ENCODE results near the gene PRKCE.

DNA sequence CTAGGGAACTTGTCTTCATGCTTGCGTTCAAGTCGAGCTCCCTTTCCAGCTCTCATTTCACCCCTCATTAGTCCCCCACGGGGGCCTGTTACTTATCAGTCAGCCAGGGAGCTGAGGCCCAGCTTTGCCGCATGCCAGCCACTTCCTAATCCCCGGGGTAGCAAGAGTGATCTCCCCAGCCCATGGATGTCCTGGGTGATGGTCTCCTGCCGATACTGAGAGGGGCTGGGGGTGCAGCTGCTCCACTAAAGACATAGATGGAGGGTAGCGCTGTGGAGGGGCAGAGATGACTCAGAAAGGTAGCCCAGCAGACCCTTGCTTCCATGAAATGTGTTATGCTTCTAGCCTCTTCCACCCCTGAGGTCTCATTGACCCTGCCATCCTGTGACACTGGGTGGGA is 331.7 kb downstream of the PRKCE start:
- TF ChIP-seq, protein P1, sequence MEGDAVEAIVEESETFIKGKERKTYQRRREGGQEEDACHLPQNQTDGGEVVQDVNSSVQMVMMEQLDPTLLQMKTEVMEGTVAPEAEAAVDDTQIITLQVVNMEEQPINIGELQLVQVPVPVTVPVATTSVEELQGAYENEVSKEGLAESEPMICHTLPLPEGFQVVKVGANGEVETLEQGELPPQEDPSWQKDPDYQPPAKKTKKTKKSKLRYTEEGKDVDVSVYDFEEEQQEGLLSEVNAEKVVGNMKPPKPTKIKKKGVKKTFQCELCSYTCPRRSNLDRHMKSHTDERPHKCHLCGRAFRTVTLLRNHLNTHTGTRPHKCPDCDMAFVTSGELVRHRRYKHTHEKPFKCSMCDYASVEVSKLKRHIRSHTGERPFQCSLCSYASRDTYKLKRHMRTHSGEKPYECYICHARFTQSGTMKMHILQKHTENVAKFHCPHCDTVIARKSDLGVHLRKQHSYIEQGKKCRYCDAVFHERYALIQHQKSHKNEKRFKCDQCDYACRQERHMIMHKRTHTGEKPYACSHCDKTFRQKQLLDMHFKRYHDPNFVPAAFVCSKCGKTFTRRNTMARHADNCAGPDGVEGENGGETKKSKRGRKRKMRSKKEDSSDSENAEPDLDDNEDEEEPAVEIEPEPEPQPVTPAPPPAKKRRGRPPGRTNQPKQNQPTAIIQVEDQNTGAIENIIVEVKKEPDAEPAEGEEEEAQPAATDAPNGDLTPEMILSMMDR (IDR thresholded peaks at IDR 0.05) = no peak
- TF ChIP-seq EP300 (IDR thresholded peaks at IDR 0.05; ENCODE audit: borderline replicate concordance in 1 of 2, low read depth in 1 of 2, low read length in 1 of 2) = no peak
- TF ChIP-seq, protein P2, sequence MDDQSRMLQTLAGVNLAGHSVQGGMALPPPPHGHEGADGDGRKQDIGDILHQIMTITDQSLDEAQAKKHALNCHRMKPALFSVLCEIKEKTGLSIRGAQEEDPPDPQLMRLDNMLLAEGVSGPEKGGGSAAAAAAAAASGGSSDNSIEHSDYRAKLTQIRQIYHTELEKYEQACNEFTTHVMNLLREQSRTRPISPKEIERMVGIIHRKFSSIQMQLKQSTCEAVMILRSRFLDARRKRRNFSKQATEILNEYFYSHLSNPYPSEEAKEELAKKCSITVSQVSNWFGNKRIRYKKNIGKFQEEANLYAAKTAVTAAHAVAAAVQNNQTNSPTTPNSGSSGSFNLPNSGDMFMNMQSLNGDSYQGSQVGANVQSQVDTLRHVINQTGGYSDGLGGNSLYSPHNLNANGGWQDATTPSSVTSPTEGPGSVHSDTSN (IDR thresholded peaks at IDR 0.05) = no peak
- TF ChIP-seq, protein P3, sequence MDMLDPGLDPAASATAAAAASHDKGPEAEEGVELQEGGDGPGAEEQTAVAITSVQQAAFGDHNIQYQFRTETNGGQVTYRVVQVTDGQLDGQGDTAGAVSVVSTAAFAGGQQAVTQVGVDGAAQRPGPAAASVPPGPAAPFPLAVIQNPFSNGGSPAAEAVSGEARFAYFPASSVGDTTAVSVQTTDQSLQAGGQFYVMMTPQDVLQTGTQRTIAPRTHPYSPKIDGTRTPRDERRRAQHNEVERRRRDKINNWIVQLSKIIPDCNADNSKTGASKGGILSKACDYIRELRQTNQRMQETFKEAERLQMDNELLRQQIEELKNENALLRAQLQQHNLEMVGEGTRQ (IDR thresholded peaks at IDR 0.05; ENCODE audit: borderline replicate concordance, low read depth, low read length) = no peak
- no peak for TF ChIP-seq TAF1 (IDR thresholded peaks at IDR 0.05; ENCODE audit: borderline replicate concordance, low read depth, low read length)
- TF ChIP-seq CHD2 (IDR thresholded peaks at IDR 0.05; ENCODE audit: low read length, partially characterized antibody) = no peak
- TF ChIP-seq POLR2AphosphoS5 (IDR thresholded peaks at IDR 0.05; ENCODE audit: low read depth, low read length) = no peak
- TF ChIP-seq RFX5 (IDR thresholded peaks at IDR 0.05; ENCODE audit: low read length) = no peak
- no peak for TF ChIP-seq GATA2 (CRISPR knock-in tag; IDR thresholded peaks at IDR 0.05)
- no peak for TF ChIP-seq NRF1 (IDR thresholded peaks at IDR 0.05; ENCODE audit: low read depth, low read length)

Data from SK-N-SH (cell line).